Measurements from ENCODE around the gene B4GAT1. TPM values are rescaled to one million over a fixed set of nuclear protein-coding genes. Genes with fewer than 3 reads are reported as not detected.
"Not testable (repeated sequence)": the region's sequence is repeated elsewhere in the genome, so short reads cannot be mapped to it uniquely, and the experiment has no call there.

Gene B4GAT1
- 1 to 10 TPM; 8.5 to 9.4 TPM for total RNA-seq

GRCh38 chr11:66347425-66348276 is at the start of gene B4GAT1:
Gene B4GAT1, minus strand, starts transcription at chr11:66347629. Its CDS starts 84 bp downstream, at chr11:66347545.
- H3K4me3 Mint-ChIP-seq: peak within 1 kb of the TSS; percentile 97
- H3K27ac Mint-ChIP-seq: peak within 1 kb of the TSS; percentile 96
- peaks cover 51% of the 10 kb centered on the region for H3K4me1 Mint-ChIP-seq
- POLR2A ChIA-PET: no interaction called here
- peaks cover 4% of the 10 kb centered on the region for H3K27me3 Mint-ChIP-seq
- peaks cover 8% of the 10 kb centered on the region for H3K36me3 Mint-ChIP-seq (ENCODE audit: low read depth)
- CTCF ChIA-PET: interaction anchor here (0.8 to 2.2 kb wide), 6 partner anchors 9 to 193 kb away, joined by 3 to 9 read pairs (median 3); no protein-coding TSS in a partner anchor
- DNase-seq: peak; percentile 84
- no peaks in the 10 kb centered on the region for H3K9me3 Mint-ChIP-seq

GRCh38 chr11:66393954-66394353 is 46.5 kb upstream of the B4GAT1 start:
- H3K4me1 Mint-ChIP-seq: peaks cover 2% of the 10 kb centered on the region
- peaks cover 5% of the 10 kb centered on the region for H3K27me3 Mint-ChIP-seq
- CTCF ChIA-PET: no interaction called here

GRCh38 chr11:66391322-66391721 is 43.9 kb upstream of the B4GAT1 start:
- Mint-ChIP-seq H3K27ac (no peak overlapping the region), H3K4me3 (no peak overlapping the region), H3K4me1 (peaks cover 6% of the 10 kb centered on the region), H3K9me3 (no peaks in the 10 kb centered on the region), H3K27me3 (peaks cover 5% of the 10 kb centered on the region), H3K36me3 (ENCODE audit: low read depth) (no peaks in the 10 kb centered on the region)
- no peak for DNase-seq
- ChIA-PET POLR2A (interaction anchor here (0.6 kb wide), 1 partner anchor 1366 kb away, joined by 4 read pairs; no protein-coding TSS in a partner anchor), CTCF (interaction anchor here (3.2 kb wide), 1 partner anchor 80 kb away, joined by 18 read pairs; no protein-coding TSS in a partner anchor)

More at GRCh38 chr11:66393954-66394353, 46.5 kb upstream of the B4GAT1 start:
- no peaks in the 10 kb centered on the region for H3K36me3 Mint-ChIP-seq (ENCODE audit: low read depth)
- no peak overlapping the region for H3K27ac Mint-ChIP-seq
- H3K4me3 Mint-ChIP-seq: no peak overlapping the region
- POLR2A ChIA-PET: no interaction called here
- no peaks in the 10 kb centered on the region for H3K9me3 Mint-ChIP-seq
- no peak for DNase-seq

- ChIA-PET CTCF (interaction anchor here (0.6 to 3.2 kb wide), 27 partner anchors 11 to 1089 kb away, joined by 3 to 18 read pairs (median 4); partner anchors contain the start of genes MRPL11 and SLC29A2), POLR2A (interaction anchor here (0.6 kb wide), 1 partner anchor 100 kb away, joined by 5 read pairs; the partner anchor contains the start of gene YIF1A)
- Mint-ChIP-seq H3K36me3 (ENCODE audit: low read depth) (no peaks in the 10 kb centered on the region), H3K9me3 (no peaks in the 10 kb centered on the region), H3K27me3 (peaks cover 5% of the 10 kb centered on the region), H3K4me1 (peaks cover 10% of the 10 kb centered on the region), H3K27ac (no peak overlapping the region), H3K4me3 (no peak overlapping the region)
- DNase-seq: peak; percentile 87
Observed at GRCh38 chr11:66388780-66389386, 41.5 kb upstream of the B4GAT1 start.

DNA sequence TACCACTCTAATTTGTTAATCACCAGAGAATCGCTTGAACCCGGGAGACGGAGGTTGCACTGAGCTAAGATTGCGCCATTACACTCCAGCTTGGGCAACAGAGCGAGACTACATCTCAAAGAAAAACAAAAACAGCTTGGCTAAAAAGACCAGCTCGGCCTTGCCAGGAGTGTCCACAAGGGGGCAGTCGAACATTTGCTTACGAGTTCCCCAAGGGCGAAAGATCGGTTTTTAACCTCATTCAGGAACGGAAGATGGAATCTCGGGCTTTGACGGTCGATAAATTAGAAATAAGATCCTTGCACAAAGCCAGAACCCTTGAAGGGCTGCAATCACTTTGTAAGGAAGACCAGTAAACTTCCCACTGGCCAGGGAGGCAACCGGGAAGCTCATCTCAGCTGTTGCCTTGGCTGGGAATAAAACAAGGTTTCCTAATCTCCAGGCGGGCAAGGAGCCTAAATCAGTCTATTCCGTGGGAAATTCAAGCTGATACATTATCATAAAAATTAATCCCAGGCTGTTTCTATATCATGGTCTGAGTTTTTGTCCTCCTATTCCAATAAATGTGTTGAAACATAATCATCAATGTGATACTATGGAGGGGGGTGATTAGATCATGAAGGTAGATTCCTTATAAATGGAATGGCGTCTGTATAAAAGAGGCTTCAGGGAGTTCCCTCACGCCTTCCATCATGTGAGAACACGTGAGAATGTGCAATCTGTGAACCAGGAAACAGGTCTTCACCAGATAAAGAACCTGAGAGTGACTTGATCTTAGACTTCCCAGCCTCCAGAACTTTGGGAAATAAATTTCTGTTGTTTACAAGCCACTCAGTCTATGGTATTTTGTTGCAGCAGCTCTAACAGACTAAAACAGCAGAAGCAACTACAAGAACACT is 39.0 kb upstream of the B4GAT1 start:
- Mint-ChIP-seq H3K9me3 (no peaks in the 10 kb centered on the region), H3K36me3 (ENCODE audit: low read depth) (no peaks in the 10 kb centered on the region), H3K4me3 (no peak overlapping the region), H3K27ac (no peak overlapping the region), H3K27me3 (peaks cover 5% of the 10 kb centered on the region), H3K4me1 (peaks cover 10% of the 10 kb centered on the region)
- POLR2A ChIA-PET: interaction anchor here (0.6 kb wide), 1 partner anchor 244 kb away, joined by 4 read pairs; no protein-coding TSS in a partner anchor
- CTCF ChIA-PET: interaction anchor here (0.6 to 2.4 kb wide), 23 partner anchors 9 to 1172 kb away, joined by 3 to 13 read pairs (median 4); partner anchors contain the start of genes MRPL11 and YIF1A
- DNase-seq: peak; percentile 88

- DNase-seq; H3K27me3 Mint-ChIP-seq; H3K4me3 Mint-ChIP-seq; H3K27ac Mint-ChIP-seq; H3K36me3 Mint-ChIP-seq (ENCODE audit: low read depth); H3K9me3 Mint-ChIP-seq; POLR2A ChIA-PET: not testable (repeated sequence)
- peaks cover 10% of the 10 kb centered on the region for H3K4me1 Mint-ChIP-seq
- CTCF ChIA-PET: interaction anchor here (0.5 to 1.2 kb wide), 3 partner anchors 12 to 1895 kb away, joined by 3 to 5 read pairs (median 3); partner anchors contain the start of gene SLC29A2
Observed at GRCh38 chr11:66384316-66384715, 36.9 kb upstream of the B4GAT1 start.

DNA sequence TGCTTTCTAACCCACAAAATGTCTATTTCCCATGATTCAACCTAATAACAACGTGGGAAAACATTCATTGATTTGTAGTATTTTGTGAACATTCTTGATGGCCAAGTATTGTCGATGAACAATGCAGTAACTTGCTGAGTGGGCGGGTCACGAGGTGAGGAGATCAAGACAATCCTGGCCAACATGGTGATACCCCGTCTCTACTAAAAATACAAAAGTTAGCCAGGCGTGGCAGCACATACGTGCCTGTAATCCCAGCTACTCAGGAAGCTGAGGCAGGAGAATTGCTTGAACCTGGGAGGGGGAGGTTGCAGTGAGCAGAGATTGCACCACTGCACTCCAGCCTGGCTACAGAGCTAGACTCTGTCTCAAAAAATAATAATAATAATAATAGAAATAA is 32.8 kb upstream of the B4GAT1 start:
- DNase-seq; H3K4me1 Mint-ChIP-seq; H3K27me3 Mint-ChIP-seq; H3K36me3 Mint-ChIP-seq (ENCODE audit: low read depth); H3K4me3 Mint-ChIP-seq; POLR2A ChIA-PET; H3K27ac Mint-ChIP-seq; H3K9me3 Mint-ChIP-seq: not testable (repeated sequence)
- CTCF ChIA-PET: interaction anchor here (0.7 to 0.9 kb wide), 2 partner anchors 46 to 388 kb away, joined by 3 read pairs; no protein-coding TSS in a partner anchor

DNA sequence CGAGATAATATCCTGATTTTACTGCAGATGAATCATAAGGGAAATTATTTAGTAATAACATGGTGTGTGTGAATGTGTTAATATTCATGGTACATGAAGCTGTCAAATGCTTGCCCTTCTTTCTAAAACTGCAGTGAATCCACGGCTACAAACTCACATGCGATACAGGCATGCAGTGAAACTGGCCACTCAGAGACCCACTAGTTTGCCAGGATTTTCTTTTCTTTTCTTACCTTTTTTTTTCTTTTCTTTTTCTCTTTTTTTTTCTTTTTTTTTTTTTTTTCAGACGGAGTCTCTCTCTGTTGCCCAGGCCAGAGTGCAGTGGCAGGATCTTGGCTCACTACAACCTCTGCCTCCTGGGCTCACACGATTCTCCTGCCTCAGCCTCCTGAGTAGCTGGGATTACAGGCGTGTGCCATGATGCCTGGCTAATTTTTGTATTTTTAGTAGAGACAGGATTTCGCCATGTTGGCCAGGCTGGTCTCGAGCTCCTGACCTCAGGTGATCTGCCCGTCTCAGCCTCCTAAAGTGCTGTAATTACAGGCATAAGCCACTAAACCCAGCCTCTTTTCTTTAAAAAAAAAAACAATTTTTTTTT is 26.4 kb upstream of the B4GAT1 start:
- H3K9me3 Mint-ChIP-seq; H3K36me3 Mint-ChIP-seq (ENCODE audit: low read depth); H3K27ac Mint-ChIP-seq; H3K4me3 Mint-ChIP-seq; POLR2A ChIA-PET; DNase-seq; H3K27me3 Mint-ChIP-seq: not testable (repeated sequence)
- CTCF ChIA-PET: interaction anchor here (0.6 to 1.8 kb wide), 4 partner anchors 11 to 193 kb away, joined by 3 to 4 read pairs (median 4); no protein-coding TSS in a partner anchor
- H3K4me1 Mint-ChIP-seq: peaks cover 26% of the 10 kb centered on the region

DNA sequence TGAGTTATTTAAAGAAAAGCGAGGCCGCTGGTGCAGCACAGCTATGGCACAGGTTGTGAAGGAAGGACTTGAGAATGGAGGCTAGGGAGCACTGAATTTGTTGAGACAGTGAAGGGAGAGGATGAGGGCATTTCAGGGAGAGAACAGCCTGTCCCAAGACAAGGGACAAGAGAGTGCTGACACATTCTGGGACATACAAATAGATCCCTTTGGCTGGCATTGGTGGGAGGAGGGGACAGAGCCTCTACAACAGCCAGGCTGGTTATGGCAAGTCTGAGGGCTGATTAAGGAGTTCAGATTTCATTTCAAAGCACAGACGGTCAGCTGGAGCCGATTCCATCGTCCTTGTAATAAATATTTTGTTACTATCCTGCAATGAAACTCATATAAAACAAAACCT is 25.8 kb upstream of the B4GAT1 start:
- Mint-ChIP-seq H3K4me1 (peaks cover 26% of the 10 kb centered on the region), H3K36me3 (ENCODE audit: low read depth) (no peaks in the 10 kb centered on the region), H3K9me3 (no peaks in the 10 kb centered on the region), H3K27ac (no peak overlapping the region), H3K27me3 (peaks cover 5% of the 10 kb centered on the region), H3K4me3 (no peak overlapping the region)
- ChIA-PET POLR2A (no interaction called here), CTCF (interaction anchor here (0.6 to 1.8 kb wide), 4 partner anchors 15 to 62 kb away, joined by 3 to 4 read pairs (median 4); no protein-coding TSS in a partner anchor)
- DNase-seq: no peak

DNA sequence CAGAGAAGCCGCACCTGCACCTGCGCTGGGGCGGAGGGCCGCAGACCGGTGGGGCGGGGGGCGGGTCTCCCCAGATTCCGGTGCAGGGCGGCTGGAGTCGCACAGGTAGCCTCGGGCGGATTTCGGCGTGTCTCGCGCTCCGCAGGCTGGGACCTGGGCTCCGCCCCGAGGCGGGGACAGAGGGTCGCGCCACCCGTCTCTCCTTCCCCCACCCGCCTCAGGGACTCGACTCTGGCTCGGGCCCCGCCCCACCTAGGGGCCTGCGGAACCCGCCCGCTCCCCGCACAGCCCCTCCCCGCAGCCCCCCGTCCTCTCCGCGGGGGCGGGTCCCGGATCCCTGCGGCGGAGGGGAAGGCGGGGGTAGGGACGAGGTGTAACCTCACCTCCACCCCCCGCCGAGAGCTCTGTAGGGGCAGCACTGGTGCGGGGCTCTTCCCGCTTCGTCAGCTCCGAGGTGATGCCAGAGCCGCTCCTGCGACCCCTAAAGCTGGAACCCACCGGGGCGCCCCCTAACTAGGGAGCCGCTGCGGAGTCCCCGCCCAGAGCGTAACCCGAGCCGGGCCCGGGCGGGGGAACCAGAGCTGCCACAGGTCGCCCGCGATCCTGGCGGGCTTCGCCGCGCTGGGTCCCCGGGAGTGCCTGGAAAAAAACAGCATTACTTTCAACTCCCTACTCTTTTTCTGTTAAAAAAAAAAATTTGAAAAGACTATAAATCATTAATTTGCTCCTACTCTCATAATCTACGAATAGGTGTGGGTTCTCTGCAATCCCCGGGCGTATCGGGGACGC is 24.4 kb upstream of the B4GAT1 start, which contains the start of gene SLC29A2:
Gene SLC29A2 (minus strand): TSS at position 134 of the 789 bp plus-strand sequence. CDS start 169 bp downstream, outside the sequence.
- POLR2A ChIA-PET: interaction anchor here (0.7 kb wide), 1 partner anchor 10 kb away, joined by 5 read pairs; no protein-coding TSS in a partner anchor
- Mint-ChIP-seq H3K27ac (peak within 1 kb of the TSS; percentile 98), H3K36me3 (ENCODE audit: low read depth) (no peaks in the 10 kb centered on the region), H3K9me3 (no peaks in the 10 kb centered on the region), H3K4me3 (peak within 1 kb of the TSS; percentile 85), H3K27me3 (peaks cover 2% of the 10 kb centered on the region), H3K4me1 (peaks cover 26% of the 10 kb centered on the region)
- DNase-seq: peak; percentile 81
- CTCF ChIA-PET: interaction anchor here (0.5 to 1.2 kb wide), 10 partner anchors 13 to 1183 kb away, joined by 3 to 5 read pairs (median 4); partner anchors contain the start of gene MRPL11

Measured in activated CD4-positive, alpha-beta T cell treated with anti-CD3 and anti-CD28 coated beads, Interleukin-2, amount 10 ng/mL, durations not matched to agents 7 days and 5 days (primary cell).